ENCODE results near the gene ZCCHC13. TPM values are rescaled to one million over a fixed set of nuclear protein-coding genes. Genes with fewer than 3 reads are reported as not detected.
A peak's percentile ranks its signal among the peaks of the same experiment; 100 is the strongest.

ZCCHC13 gene
- total and polyA plus RNA-seq, 8 donors: not detected

- DNase-seq (no peak), ATAC-seq (no peak), FAIRE-seq (no peak)
- no peaks in the 10 kb centered on the region for H3K9me3 ChIP-seq
- no peak overlapping the region for H3K4me3 ChIP-seq
- no peak for TF ChIP-seq CTCF (IDR thresholded peaks at IDR 0.05)
- H3K27ac ChIP-seq: no peak overlapping the region
- intact Hi-C loops (cut with DNase I): no loop called here
- peaks cover 0 to under 1% (median 0%) of the 10 kb centered on the region in 4 donors for H3K27me3 ChIP-seq
- 18 to 40% methylated on average over 1 of the region's 1 CpG for WGBS, 2 donors
- H3K4me1 ChIP-seq: peaks cover 0 to 1% (median 0%) of the 10 kb centered on the region in 3 donors
- H3K36me3 ChIP-seq: peaks cover 0 to 6% (median 0%) of the 10 kb centered on the region in 3 donors
Observed at GRCh38 chrX:74284391-74284952, 19.5 kb upstream of the ZCCHC13 start.

GRCh38 chrX:74286950-74287740 lies 16.8 kb upstream of the ZCCHC13 start:
- no peak for TF ChIP-seq CTCF (IDR thresholded peaks at IDR 0.05)
- H3K27me3 ChIP-seq: peaks cover 0 to 14% (median 0%) of the 10 kb centered on the region in 4 donors
- FAIRE-seq: no peak
- H3K4me1 ChIP-seq: peaks cover 0 to 7% (median 0%) of the 10 kb centered on the region in 3 donors
- no peaks in the 10 kb centered on the region for H3K9me3 ChIP-seq
- H3K27ac ChIP-seq: no peak overlapping the region
- H3K4me3 ChIP-seq: no peak overlapping the region
- no peak for ATAC-seq
- H3K36me3 ChIP-seq: no peaks in the 10 kb centered on the region
- WGBS, 2 donors: 84 to 93% methylated on average over 5 of the region's 5 CpGs
- intact Hi-C loops (cut with DNase I): no loop called here
- no peak for DNase-seq

- Histone ChIP-seq H3K27me3 (peaks cover 0 to 20% (median under 1%) of the 10 kb centered on the region in 4 donors), H3K36me3 (no peaks in the 10 kb centered on the region), H3K4me3 (peak overlapping the region; percentile 24 to 56 (median 38)), H3K4me1 (peaks cover 0 to 7% (median 0%) of the 10 kb centered on the region in 3 donors), H3K9me3 (no peaks in the 10 kb centered on the region), H3K27ac (peak overlapping the region; percentile 52 to 83 (median 70))
- WGBS, 2 donors: 0 to 11% methylated on average over 6 of the region's 6 CpGs
- FAIRE-seq (no peak), DNase-seq (no peak), ATAC-seq (peak in 3 of 4 donors; percentile 3 to 7 (median 5))
- intact Hi-C loops (cut with DNase I): no loop called here
- no peak for TF ChIP-seq CTCF (IDR thresholded peaks at IDR 0.05)
Observed at GRCh38 chrX:74291577-74291963, 12.4 kb upstream of the ZCCHC13 start.

- no peaks in the 10 kb centered on the region for H3K36me3 ChIP-seq
- H3K9me3 ChIP-seq: no peaks in the 10 kb centered on the region
- H3K4me3 ChIP-seq: peak overlapping the region; percentile 24 to 56 (median 38)
- ATAC-seq (peak; percentile 92 to 95 (median 92)), DNase-seq (peak; percentile 76 to 90 (median 79)), FAIRE-seq (no peak)
- no peak for TF ChIP-seq CTCF (IDR thresholded peaks at IDR 0.05)
- intact Hi-C loops (cut with DNase I): no loop called here
- 0 to 18% methylated on average over 42 of the region's 42 CpGs for WGBS, 2 donors
- peaks cover 0 to 7% (median 0%) of the 10 kb centered on the region in 3 donors for H3K4me1 ChIP-seq
- peak overlapping the region; percentile 52 to 83 (median 70) for H3K27ac ChIP-seq
- peaks cover 0 to 20% (median 2%) of the 10 kb centered on the region in 4 donors for H3K27me3 ChIP-seq
Observed at GRCh38 chrX:74291964-74292807, 11.8 kb upstream of the ZCCHC13 start.

All from pancreas (tissue), 10 donors.